ENCODE results near the gene CELF2. TPM values are rescaled to one million over a fixed set of nuclear protein-coding genes. Genes with fewer than 3 reads are reported as not detected.

Gene CELF2
- total RNA-seq, 4 donors from 2014 or later = 120 to 185 (median 154) TPM

DNA sequence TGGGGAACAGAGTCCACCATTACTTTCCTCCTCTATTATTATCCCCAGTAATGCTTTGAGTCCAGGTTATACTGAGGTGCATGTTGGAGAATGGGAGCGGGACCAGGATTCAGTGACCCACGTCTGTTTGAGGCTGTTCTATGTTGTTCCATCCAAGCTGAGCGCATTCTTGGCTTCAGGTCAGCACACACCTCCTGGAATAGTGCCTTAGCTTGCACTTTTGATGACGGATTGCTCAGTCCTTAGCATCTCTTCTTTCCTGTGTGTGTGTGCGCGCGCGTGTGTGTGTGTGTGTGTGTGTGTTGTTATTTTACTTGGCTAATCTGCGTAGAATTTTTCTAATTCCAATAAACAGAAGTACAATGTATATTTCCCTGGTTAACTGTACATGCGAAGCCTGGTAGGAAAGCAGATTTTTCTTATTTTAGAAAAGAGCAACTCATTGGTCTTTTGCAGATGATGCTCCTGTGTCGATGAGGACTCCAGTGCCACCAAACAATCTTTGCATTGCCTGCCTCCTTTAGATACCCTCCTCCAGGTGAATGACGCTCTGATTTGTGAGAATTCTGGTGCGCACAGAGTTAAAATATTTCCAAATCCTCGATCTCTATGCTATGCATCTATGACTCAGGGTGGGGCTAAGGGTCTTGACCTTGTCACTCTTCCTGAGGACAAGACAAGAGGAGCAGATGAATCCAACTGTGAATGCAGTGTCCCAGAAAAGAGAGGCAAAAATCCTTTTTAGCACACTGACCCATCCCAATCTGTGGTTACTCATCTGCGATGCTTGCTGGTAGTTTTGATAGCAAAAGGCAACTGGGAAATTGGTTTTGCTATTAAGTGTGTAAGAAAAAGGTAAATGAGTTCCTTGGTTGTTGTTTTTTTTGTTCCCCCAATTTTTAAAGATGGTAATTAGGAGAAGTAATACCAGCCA, 13.3 kb upstream of the CELF2 start:
- TF ChIP-seq CTCF (IDR thresholded peaks at IDR 0.05; ENCODE audit: low read depth) = no peak

GRCh38 chr10:11005725-11006427, 11.8 kb upstream of the CELF2 start:
- no peak for TF ChIP-seq CTCF (IDR thresholded peaks at IDR 0.05; ENCODE audit: low read depth)

DNA sequence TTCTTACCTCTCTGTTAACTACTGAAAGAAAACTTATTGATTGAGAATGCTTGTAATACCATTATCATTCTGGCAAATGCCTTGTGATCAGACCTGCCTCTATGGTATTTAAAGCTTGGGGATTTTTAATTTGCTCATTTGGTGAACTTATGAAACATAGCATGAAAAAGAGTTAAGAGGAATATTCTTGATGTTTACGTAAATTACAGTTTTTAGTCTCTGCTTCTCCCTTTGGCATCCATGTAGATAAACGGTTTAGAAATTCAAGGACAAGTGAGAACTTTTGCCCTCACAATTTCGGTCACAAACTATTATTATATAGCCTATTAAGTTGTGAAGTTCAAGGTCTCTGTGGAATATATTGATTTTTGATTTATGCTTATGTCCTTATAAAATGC, 11.2 kb upstream of the CELF2 start:
- TF ChIP-seq CTCF (IDR thresholded peaks at IDR 0.05; ENCODE audit: low read depth) = no peak

- no peak for TF ChIP-seq CTCF (IDR thresholded peaks at IDR 0.05; ENCODE audit: low read depth)
Observed at GRCh38 chr10:11007476-11008020, 10.1 kb upstream of the CELF2 start.

- TF ChIP-seq CTCF (IDR thresholded peaks at IDR 0.05; ENCODE audit: low read depth) = no peak
Observed at GRCh38 chr10:11009471-11010308, 8.0 kb upstream of the CELF2 start.

DNA sequence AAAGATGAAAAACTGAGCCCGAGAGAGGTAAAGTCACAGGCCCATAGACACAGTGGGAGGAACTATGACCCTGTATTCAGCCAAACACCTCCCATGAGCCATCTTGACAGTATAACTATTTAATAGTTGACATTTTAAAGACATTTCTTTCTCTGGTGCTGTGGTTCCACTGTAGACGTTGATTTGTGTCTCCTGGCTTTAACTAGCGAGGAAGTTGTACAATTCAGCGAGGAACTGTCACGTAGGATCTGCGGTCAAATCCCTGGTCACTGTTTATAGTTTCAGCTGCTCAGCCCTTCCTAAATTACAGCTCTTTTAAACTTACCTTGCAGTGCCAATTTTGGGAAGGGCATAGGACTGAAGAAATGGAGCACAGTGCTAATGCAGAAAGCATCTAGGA, 7.1 kb upstream of the CELF2 start:
- no peak for TF ChIP-seq CTCF (IDR thresholded peaks at IDR 0.05; ENCODE audit: low read depth)

Measured in subcutaneous adipose tissue (tissue), 4 donors.